GM12801 (cell line): ENCODE measurements around the gene CUL4A.

Source experiments
- CTCF ChIP-seq: IDR thresholded peaks from one replicate; pipeline ENCODE4 v1.5.1; 2011; ENCODE audit warnings: control low read depth; ENCODE audit not compliant: insufficient read length; ENCODE audit errors: extremely low read depth

CUL4A gene

GRCh38 chr13:113204378-113204734, 5.1 kb upstream of the CUL4A start:
- no peak for TF ChIP-seq CTCF

GRCh38 chr13:113205428-113205931, 3.9 kb upstream of the CUL4A start:
- TF ChIP-seq CTCF: no peak

- no peak for TF ChIP-seq CTCF
Measured at GRCh38 chr13:113207460-113207859, 2.0 kb upstream of the CUL4A start.

- no peak for TF ChIP-seq CTCF
Measured at GRCh38 chr13:113207890-113208420, 1.5 kb upstream of the CUL4A start.

GRCh38 chr13:113208421-113209335, 735 bp upstream of the CUL4A start, which contains the start of gene PCID2:
Gene PCID2, minus strand, starts transcription at chr13:113208669. Its CDS starts 35 bp downstream, at chr13:113208634.
- no peak for TF ChIP-seq CTCF

- no peak for TF ChIP-seq CTCF
Measured at GRCh38 chr13:113209759-113210421, 477 bp downstream of the CUL4A start.

GRCh38 chr13:113210833-113211232, 1.4 kb downstream of the CUL4A start:
- no peak for TF ChIP-seq CTCF
